ENCODE results near the gene LRRC8D.

The LRRC8D gene

DNA sequence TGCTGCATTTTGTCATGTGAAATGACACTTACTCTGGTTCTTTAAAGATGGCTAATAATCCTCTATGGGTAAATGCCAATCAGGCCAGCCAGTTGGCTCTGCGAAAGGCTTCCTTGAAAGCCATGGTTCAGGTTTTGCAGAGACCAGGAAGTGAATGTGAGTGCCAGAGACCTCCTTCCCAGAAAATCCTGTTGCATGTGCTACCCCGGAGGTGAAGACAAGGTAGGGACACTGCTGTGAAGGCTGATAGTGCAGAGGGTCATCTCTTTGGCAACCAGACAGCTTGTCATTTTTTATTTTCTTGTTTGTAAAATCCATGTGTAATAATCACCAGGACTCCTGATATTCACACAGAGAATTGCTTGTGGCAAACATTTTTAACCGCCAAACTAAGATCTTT is 18.7 kb downstream of the LRRC8D start:
- H3K4me1 ChIP-seq (ENCODE audit: control insufficient read depth, insufficient read depth, low read length): peaks cover 32% of the 10 kb centered on the region
- H3K9me3 ChIP-seq (ENCODE audit: control insufficient read depth, insufficient read depth, low read length): no peaks in the 10 kb centered on the region
- H3K36me3 ChIP-seq (ENCODE audit: control insufficient read depth, insufficient read depth, low read length): no peaks in the 10 kb centered on the region
- H3K27me3 ChIP-seq (ENCODE audit: control insufficient read depth, insufficient read depth, low read length): no peaks in the 10 kb centered on the region
- peak overlapping the region; percentile 18 for H3K9ac ChIP-seq (ENCODE audit: low read depth, low read length)
- H3K4me3 ChIP-seq (ENCODE audit: low read depth, low read length): no peak overlapping the region

DNA sequence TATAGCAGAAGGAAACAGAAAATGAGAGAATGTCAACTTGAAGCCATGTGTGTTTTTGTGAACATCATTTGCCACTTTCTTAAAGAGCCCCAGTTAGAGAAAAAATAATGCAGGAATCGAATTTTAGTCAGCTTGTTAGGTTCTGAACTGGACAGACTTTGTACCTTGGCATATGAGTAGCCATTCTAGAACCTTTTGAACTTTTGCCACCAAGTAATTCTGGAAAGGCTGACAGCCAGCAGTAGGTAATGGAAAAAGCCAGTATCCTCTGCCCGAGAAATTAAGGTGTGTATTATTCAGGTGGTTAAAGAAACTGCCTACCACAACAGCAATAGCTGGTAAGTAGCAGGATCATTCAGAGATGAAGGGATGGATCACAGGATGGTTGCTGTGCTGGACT is 20.7 kb downstream of the LRRC8D start:
- peaks cover 2% of the 10 kb centered on the region for H3K36me3 ChIP-seq (ENCODE audit: control insufficient read depth, insufficient read depth, low read length)

DNA sequence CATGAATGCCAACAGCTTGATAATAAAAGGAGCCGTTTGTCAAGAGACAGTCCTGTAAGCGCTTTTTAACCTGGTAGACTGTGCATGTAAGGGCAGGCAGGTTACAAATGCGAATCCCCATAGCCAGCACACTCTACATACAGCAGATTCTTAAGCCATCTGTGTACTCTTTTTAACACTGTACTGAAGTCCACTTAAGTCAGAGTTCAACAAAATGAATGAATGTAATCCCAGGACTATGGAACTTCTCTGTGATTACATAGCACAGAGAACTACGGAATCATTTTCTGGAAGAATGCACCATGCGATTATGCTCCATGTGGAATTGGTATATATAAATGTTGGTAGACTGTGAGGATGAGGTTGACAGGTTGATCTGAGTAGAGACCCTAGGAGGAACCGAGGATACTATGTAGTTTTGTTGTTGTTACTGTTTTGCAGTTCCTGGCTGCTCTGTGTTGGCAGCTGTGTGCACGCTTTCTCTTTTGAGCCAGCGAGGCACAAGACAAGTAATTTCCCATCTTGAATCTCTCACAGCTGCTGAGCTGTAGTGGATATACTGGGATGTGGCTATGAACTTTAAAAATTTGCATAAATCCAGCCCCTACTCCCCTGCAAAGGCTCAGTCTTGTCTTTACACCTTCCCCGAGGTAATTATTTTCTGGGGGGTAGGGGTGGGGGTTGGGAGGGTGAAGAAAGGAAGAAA is 21.9 kb downstream of the LRRC8D start:
- peak overlapping the region; percentile 72 for H3K4me3 ChIP-seq (ENCODE audit: low read depth, low read length)
- H3K4me1 ChIP-seq (ENCODE audit: control insufficient read depth, insufficient read depth, low read length): peaks cover 13% of the 10 kb centered on the region
- no peaks in the 10 kb centered on the region for H3K27me3 ChIP-seq (ENCODE audit: control insufficient read depth, insufficient read depth, low read length)
- no peak overlapping the region for H3K9ac ChIP-seq (ENCODE audit: low read depth, low read length)
- H3K9me3 ChIP-seq (ENCODE audit: control insufficient read depth, insufficient read depth, low read length): no peaks in the 10 kb centered on the region
- peaks cover 2% of the 10 kb centered on the region for H3K36me3 ChIP-seq (ENCODE audit: control insufficient read depth, insufficient read depth, low read length)

More for the DNA sequence above, 20.7 kb downstream of the LRRC8D start:
- Histone ChIP-seq H3K27me3 (ENCODE audit: control insufficient read depth, insufficient read depth, low read length) (no peaks in the 10 kb centered on the region), H3K4me1 (ENCODE audit: control insufficient read depth, insufficient read depth, low read length) (peaks cover 24% of the 10 kb centered on the region), H3K9me3 (ENCODE audit: control insufficient read depth, insufficient read depth, low read length) (no peaks in the 10 kb centered on the region), H3K4me3 (ENCODE audit: low read depth, low read length) (no peak overlapping the region), H3K9ac (ENCODE audit: low read depth, low read length) (no peak overlapping the region)

DNA sequence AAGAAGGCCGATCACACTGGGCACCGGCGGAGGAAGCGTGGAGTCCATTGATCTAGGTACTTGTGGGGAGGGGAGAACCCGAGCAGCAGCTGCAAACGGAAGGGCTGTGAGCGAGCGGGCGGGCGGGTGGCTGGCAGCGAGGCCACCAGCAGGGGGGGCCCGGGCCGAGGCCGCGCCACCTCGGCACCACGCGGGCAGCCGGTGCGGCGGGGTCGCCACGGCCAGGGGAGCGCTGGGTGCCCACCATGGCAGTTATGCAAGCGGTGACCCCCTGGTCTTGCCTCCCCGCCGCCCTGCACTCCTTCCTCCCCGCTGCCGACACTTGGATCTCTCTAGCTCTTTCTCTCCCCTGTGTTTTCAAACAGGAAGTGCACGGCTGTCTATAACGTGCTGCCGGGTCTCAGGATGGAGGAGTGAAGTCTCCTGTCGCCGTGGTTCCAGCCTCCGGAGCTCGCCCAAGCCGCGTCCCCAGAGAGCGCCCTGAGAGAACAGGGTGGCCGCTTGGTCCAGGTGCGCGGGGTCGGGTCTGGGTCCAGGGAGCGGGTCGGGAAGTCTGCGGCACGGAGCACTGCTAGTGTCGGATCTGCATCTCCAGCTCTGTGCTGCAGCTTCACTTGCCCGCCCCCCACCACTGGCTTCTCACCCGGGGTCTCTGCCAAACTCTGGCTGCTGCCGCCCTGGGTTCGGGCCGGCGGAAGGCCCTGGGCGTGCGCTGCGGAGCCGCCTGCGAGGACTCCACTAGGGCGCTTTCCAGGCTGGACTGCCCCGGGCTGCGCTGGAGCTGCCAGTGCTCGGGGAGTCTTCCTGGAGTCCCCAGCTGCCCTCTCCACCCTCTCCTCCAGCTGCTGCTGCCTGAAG is 22.7 kb downstream of the LRRC8D start:
- Histone ChIP-seq H3K27me3 (ENCODE audit: control insufficient read depth, insufficient read depth, low read length) (no peaks in the 10 kb centered on the region), H3K4me1 (ENCODE audit: control insufficient read depth, insufficient read depth, low read length) (peaks cover 13% of the 10 kb centered on the region), H3K9me3 (ENCODE audit: control insufficient read depth, insufficient read depth, low read length) (no peaks in the 10 kb centered on the region), H3K4me3 (ENCODE audit: low read depth, low read length) (peak overlapping the region; percentile 72), H3K36me3 (ENCODE audit: control insufficient read depth, insufficient read depth, low read length) (peaks cover 4% of the 10 kb centered on the region), H3K9ac (ENCODE audit: low read depth, low read length) (peak overlapping the region; percentile 81)

DNA sequence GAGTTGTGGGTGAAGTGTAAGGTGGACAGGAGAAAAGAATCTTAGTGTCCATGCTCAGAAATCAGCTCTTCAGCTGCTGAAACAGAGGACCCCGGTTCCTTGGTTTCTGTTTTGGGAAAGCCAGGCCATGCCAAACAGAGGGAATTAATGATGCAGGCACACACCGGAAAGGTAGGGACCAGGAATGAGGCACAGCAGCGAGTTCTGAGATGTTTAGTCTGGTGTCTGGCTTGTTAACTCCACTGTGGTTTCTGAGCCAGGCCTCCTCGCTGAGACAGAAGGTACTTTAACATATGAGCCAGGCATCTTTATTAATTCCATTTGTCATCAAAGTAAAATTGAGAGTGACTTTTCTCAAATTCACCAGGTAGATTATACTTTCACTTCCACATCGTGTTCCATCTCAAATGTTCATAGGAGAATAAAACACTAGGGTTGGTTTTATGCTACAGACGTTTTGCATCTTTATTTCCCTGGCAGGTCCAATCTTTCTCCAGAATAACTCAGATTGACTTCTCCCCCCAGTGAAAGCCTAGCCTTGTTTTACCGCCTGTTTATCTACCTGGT is 23.5 kb downstream of the LRRC8D start:
- no peak overlapping the region for H3K9ac ChIP-seq (ENCODE audit: low read depth, low read length)

DNA sequence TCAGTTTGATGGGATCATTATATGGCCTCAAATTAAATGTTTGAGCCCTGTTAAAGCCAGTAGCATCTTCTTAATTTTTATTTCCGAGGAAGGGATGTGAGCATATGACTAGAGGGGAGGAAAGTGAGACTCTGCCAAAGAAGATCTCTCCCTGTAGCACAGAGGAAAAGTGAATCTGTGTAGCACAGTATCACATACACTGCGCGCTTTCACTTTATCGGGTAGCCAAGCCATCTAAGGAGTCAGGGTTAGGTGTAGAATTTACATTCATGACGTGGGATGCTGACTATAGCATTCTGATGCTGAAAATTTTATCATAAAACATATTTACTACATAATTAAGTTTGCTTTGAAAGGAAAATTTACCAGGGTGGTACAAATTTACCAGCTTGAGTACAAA is 24.0 kb downstream of the LRRC8D start:
- Histone ChIP-seq H3K9ac (ENCODE audit: low read depth, low read length) (no peak overlapping the region), H3K9me3 (ENCODE audit: control insufficient read depth, insufficient read depth, low read length) (no peaks in the 10 kb centered on the region), H3K4me1 (ENCODE audit: control insufficient read depth, insufficient read depth, low read length) (peaks cover 8% of the 10 kb centered on the region), H3K4me3 (ENCODE audit: low read depth, low read length) (no peak overlapping the region), H3K27me3 (ENCODE audit: control insufficient read depth, insufficient read depth, low read length) (no peaks in the 10 kb centered on the region), H3K36me3 (ENCODE audit: control insufficient read depth, insufficient read depth, low read length) (peaks cover 4% of the 10 kb centered on the region)

More for the DNA sequence above, 23.5 kb downstream of the LRRC8D start:
- Histone ChIP-seq H3K27me3 (ENCODE audit: control insufficient read depth, insufficient read depth, low read length) (no peaks in the 10 kb centered on the region), H3K36me3 (ENCODE audit: control insufficient read depth, insufficient read depth, low read length) (peaks cover 4% of the 10 kb centered on the region), H3K4me1 (ENCODE audit: control insufficient read depth, insufficient read depth, low read length) (peaks cover 13% of the 10 kb centered on the region), H3K9me3 (ENCODE audit: control insufficient read depth, insufficient read depth, low read length) (no peaks in the 10 kb centered on the region), H3K4me3 (ENCODE audit: low read depth, low read length) (peak overlapping the region; percentile 72)

DNA sequence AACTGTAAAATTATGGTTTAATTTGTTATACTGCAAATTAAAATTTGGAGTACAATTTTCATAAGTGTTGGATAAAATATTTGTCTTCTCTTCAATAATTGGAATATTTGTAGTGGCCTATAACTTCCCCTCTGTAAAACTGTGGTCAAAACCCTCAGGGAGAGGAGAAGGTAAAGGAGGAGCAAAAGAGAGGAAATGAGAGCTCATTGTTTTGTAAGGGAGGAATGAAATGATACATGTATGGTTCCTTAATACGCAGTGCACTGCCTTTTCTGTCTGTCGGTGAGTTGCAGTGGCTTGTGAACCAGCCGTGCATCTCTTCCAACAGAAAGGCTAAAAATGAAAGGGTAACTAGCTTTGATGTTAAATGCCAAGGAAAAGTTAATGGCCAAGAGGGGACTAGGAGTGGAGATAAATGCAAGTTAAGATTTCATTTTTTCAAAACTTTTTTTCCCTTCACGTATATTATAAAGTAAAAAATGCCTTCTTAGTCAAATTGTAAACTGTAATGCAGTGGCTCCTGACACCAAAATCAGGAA is 26.4 kb downstream of the LRRC8D start:
- no peak overlapping the region for H3K9ac ChIP-seq (ENCODE audit: low read depth, low read length)
- peaks cover 4% of the 10 kb centered on the region for H3K36me3 ChIP-seq (ENCODE audit: control insufficient read depth, insufficient read depth, low read length)
- H3K4me1 ChIP-seq (ENCODE audit: control insufficient read depth, insufficient read depth, low read length): peaks cover 7% of the 10 kb centered on the region
- no peaks in the 10 kb centered on the region for H3K9me3 ChIP-seq (ENCODE audit: control insufficient read depth, insufficient read depth, low read length)
- H3K27me3 ChIP-seq (ENCODE audit: control insufficient read depth, insufficient read depth, low read length): no peaks in the 10 kb centered on the region
- no peak overlapping the region for H3K4me3 ChIP-seq (ENCODE audit: low read depth, low read length)

DNA sequence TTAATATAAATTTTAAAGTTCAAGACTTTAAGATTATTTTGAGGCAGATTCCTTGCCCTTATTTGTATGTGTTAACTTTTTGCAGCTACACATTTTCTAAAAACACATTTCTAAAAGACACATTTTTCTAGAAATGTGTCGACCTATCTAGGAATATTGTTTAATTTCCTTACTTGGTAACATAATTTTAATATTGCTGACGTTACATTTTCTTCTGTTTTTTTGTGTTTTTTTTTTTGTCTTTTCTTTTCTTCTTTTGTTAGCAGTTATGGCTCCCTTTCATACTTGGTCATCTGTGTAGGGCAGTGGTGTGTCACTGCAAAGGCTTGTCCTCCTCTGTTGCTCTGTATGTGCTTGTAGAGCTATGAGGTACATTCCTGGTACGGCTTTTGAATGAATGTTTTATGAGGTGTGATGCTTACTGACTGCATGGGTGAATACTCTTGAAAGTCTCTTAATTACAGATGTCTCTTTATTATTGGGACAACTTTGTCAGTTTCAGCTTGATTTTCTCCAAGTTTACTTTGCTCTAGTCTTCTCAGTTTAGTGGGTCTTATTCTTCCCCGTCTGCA is 30.1 kb downstream of the LRRC8D start:
- H3K4me1 ChIP-seq (ENCODE audit: control insufficient read depth, insufficient read depth, low read length): no peaks in the 10 kb centered on the region
- no peaks in the 10 kb centered on the region for H3K27me3 ChIP-seq (ENCODE audit: control insufficient read depth, insufficient read depth, low read length)
- H3K9ac ChIP-seq (ENCODE audit: low read depth, low read length): no peak overlapping the region
- H3K4me3 ChIP-seq (ENCODE audit: low read depth, low read length): no peak overlapping the region
- peaks cover 2% of the 10 kb centered on the region for H3K36me3 ChIP-seq (ENCODE audit: control insufficient read depth, insufficient read depth, low read length)
- H3K9me3 ChIP-seq (ENCODE audit: control insufficient read depth, insufficient read depth, low read length): no peaks in the 10 kb centered on the region

DNA sequence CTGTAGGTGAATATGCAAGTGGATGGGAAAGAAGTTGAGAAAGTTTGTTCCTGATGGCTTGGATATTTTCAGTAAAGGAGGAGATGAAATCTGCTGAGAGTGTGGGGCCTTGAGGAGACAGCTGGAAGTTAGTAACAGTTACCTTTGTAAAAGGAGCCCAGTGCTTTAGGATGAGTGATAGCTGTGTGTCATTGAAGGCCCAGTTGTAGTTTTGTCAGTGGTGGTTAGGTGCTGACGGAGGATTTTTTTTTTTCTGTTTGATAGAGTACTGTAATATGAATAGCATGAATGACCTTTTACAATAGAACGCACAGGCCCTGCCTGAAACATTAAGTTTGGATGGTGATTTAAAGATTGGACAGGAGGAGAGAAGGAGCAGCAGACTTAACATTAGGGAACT is 33.3 kb downstream of the LRRC8D start:
- no peaks in the 10 kb centered on the region for H3K36me3 ChIP-seq (ENCODE audit: control insufficient read depth, insufficient read depth, low read length)
- no peak overlapping the region for H3K9ac ChIP-seq (ENCODE audit: low read depth, low read length)
- no peaks in the 10 kb centered on the region for H3K27me3 ChIP-seq (ENCODE audit: control insufficient read depth, insufficient read depth, low read length)
- no peaks in the 10 kb centered on the region for H3K4me1 ChIP-seq (ENCODE audit: control insufficient read depth, insufficient read depth, low read length)
- no peaks in the 10 kb centered on the region for H3K9me3 ChIP-seq (ENCODE audit: control insufficient read depth, insufficient read depth, low read length)
- no peak overlapping the region for H3K4me3 ChIP-seq (ENCODE audit: low read depth, low read length)

DNA sequence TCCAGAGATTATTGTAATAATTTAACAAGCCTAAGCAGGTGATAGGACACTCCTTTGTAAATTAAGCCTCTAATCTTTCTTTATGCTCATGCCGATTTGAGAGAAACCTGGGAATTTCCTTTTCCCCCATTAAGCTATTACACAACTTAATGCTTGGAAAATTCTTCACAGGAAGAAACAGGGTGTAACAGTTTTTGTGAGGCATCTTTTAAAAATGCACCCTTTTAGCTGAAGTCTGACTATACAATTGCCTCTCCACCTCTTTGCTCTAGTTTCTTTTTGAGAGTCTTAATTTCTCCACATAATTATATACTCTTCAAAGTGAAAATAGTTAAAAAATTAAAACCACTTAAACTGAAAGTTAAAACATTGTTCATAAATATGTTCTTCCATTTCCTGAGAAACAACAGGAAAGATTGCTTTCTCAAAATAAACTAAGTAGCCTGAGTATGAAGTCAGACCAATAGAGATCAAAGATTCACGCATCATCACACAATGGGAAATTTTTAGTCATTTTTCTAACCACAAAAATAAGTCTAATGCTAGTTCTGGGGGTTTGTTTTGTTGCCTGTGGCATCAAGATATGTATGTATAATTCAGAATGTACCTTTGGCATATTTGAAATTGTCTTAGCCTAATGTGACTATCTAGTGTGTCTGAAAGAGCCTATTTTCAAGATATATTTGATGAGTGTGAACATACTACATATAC is 34.7 kb downstream of the LRRC8D start:
- Histone ChIP-seq H3K36me3 (ENCODE audit: control insufficient read depth, insufficient read depth, low read length) (no peaks in the 10 kb centered on the region), H3K9ac (ENCODE audit: low read depth, low read length) (no peak overlapping the region), H3K9me3 (ENCODE audit: control insufficient read depth, insufficient read depth, low read length) (no peaks in the 10 kb centered on the region), H3K4me3 (ENCODE audit: low read depth, low read length) (no peak overlapping the region), H3K27me3 (ENCODE audit: control insufficient read depth, insufficient read depth, low read length) (no peaks in the 10 kb centered on the region), H3K4me1 (ENCODE audit: control insufficient read depth, insufficient read depth, low read length) (no peaks in the 10 kb centered on the region)
